OCI-LY1 (cell line): Measurements from ENCODE around the gene RPGRIP1.
"Not testable (repeated sequence)": the region's sequence is repeated elsewhere in the genome, so short reads cannot be mapped to it uniquely, and the experiment has no call there.

ENCODE experiments used
- EZH2 ChIP-seq: fragments of 200-600 bp; sonication (generic), shearing (Covaris generic); IDR thresholded peaks from 2 replicates; pipeline ENCODE4 v1.8.0; 2017; ENCODE audit warnings: borderline replicate concordance, mixed run types, mild to moderate bottlenecking, antibody characterized with exemption, low read length, moderate library complexity, mixed read lengths
- TF ChIP-seq, protein P1 (sequence below): fragments of 200-600 bp; sonication (generic), shearing (Covaris generic); IDR thresholded peaks from 2 replicates; pipeline ENCODE4 v1.5.1; 2017; ENCODE audit warnings: mild to moderate bottlenecking, antibody characterized with exemption, low read length, moderate library complexity, mixed read lengths

DNA sequence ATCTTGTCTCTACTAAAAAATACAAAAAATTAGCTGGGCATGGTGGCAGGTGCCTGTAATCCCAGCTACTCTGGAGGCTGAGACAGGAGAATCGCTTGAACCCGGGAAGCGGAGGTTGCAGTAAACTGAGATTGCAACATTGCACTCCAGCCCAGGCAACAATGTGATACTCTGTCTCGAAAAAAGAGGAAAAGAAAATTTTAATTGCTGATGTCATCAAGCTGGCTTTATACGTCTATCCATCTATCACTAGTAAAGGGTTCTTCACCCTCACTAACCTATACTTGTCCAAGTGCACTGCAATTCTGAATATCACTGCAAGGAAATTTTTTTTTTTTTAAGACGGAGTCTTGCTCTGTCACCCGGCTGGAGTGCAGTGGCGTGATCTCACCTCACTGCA lies 2.0 kb downstream of the RPGRIP1 start:
- TF ChIP-seq, protein P1, sequence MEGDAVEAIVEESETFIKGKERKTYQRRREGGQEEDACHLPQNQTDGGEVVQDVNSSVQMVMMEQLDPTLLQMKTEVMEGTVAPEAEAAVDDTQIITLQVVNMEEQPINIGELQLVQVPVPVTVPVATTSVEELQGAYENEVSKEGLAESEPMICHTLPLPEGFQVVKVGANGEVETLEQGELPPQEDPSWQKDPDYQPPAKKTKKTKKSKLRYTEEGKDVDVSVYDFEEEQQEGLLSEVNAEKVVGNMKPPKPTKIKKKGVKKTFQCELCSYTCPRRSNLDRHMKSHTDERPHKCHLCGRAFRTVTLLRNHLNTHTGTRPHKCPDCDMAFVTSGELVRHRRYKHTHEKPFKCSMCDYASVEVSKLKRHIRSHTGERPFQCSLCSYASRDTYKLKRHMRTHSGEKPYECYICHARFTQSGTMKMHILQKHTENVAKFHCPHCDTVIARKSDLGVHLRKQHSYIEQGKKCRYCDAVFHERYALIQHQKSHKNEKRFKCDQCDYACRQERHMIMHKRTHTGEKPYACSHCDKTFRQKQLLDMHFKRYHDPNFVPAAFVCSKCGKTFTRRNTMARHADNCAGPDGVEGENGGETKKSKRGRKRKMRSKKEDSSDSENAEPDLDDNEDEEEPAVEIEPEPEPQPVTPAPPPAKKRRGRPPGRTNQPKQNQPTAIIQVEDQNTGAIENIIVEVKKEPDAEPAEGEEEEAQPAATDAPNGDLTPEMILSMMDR: not testable (repeated sequence)
- not testable (repeated sequence) for TF ChIP-seq EZH2
